ENCODE results near the gene CAB39L.
A peak's percentile ranks its signal among the peaks of the same experiment; 100 is the strongest.

Gene CAB39L

DNA sequence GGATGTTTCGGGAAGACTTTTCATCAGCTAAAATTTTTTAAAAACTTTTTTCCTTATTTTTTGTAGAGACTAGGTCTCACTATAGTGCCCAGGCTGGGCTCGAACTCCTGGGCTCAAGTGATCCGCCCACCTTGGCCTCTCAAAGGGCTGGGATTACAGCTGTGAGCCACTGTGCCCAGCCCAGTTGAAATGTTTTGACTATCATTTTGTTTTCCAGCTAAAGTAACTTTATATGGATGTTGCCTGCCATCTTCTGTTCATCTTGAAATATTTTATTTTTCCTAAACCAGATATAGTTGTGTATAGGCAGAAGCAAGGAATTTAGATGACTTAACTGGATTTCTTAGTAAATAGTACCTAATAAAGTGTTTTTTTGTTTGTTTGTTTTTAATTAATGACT is 7.0 kb downstream of the CAB39L start:
- H3K4me3 ChIP-seq (ENCODE audit: control insufficient read depth, low read depth, low read length), result no peak overlapping the region
- no peak for DNase-seq (ENCODE audit: low read depth)

DNA sequence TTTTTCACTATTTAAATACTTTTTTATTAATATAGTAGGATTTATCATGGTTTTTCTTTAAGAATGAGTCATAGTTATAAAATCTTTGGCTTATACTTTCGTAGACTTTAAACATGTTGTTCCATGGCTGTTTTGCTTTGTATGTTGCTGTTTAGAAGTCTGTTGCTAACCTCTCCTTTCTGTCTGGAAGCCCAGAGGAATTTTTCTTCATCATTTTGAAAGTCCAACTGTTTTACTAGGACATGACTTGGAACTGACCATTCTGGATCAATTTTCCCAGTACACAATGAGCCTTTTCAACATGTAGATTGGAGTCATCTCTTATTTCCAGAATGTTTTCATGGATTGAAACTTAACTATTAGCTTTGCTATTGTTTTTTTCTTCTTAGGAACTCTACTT is 7.9 kb downstream of the CAB39L start:
- no peak for DNase-seq (ENCODE audit: low read depth)
- TF ChIP-seq, protein P1, sequence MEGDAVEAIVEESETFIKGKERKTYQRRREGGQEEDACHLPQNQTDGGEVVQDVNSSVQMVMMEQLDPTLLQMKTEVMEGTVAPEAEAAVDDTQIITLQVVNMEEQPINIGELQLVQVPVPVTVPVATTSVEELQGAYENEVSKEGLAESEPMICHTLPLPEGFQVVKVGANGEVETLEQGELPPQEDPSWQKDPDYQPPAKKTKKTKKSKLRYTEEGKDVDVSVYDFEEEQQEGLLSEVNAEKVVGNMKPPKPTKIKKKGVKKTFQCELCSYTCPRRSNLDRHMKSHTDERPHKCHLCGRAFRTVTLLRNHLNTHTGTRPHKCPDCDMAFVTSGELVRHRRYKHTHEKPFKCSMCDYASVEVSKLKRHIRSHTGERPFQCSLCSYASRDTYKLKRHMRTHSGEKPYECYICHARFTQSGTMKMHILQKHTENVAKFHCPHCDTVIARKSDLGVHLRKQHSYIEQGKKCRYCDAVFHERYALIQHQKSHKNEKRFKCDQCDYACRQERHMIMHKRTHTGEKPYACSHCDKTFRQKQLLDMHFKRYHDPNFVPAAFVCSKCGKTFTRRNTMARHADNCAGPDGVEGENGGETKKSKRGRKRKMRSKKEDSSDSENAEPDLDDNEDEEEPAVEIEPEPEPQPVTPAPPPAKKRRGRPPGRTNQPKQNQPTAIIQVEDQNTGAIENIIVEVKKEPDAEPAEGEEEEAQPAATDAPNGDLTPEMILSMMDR (IDR thresholded peaks at IDR 0.05; ENCODE audit: control insufficient read depth, insufficient read depth, low read depth, low read length, missing control alignments), result no peak
- no peak overlapping the region for H3K4me3 ChIP-seq (ENCODE audit: control insufficient read depth, low read depth, low read length)

More for the DNA sequence above, 7.0 kb downstream of the CAB39L start:
- TF ChIP-seq, protein P1 (IDR thresholded peaks at IDR 0.05; ENCODE audit: control insufficient read depth, insufficient read depth, low read depth, low read length, missing control alignments), result peak; percentile 21

DNA sequence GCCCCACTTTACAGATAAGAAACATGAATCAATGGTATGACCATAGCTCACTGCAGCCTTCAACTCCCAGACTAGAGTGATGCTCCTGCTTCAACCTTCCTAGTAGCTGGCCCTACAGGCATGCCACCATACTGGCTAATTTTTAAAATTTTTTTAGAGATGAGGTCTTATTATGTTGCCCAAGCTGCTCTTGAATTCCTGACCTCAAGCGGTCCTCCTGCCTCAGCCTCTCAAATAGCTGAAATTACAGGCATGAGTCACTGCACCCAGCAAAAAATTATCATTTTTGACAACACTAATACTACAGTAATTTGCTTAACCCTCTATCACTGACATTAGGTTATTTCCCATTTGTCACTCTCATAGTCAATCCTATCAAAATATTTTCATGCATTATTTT is 14.7 kb downstream of the CAB39L start:
- no peak for DNase-seq (ENCODE audit: low read depth)
- no peak overlapping the region for H3K4me3 ChIP-seq (ENCODE audit: control insufficient read depth, low read depth, low read length)
- TF ChIP-seq, protein P1 (IDR thresholded peaks at IDR 0.05; ENCODE audit: control insufficient read depth, insufficient read depth, low read depth, low read length, missing control alignments), result no peak

DNA sequence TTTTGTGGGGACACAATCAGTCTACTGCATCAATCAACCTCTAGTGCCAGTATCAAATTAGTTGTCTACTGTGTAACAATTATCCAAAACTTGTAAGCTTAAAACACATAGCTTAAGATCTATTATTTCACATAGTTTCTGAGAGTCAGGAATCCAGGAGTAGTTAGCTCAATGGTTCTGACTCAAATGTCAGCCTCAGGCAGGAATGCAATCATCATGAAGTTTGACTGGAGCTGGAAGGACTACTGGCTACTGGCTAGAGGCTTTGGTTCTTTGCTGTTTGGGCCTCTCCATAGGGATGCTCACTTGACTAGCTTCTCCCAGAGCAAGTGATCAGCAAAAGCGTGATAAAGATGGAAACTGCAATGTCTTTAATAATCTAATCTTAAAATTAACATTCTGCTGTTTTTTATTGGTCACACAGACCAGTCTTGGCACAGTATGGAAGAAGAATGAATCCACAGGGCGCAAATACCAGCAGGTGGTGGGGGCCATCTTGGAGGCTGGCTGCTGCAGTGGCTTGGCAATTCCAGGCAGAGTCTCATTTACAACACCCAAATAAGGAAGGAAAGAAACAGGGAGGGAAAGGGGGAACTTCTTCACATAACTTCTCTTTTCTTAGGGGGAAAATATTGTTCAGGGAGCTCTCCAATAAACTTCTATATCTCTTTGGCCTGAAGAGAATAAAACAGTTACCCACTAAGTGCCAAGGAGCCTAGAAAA is 15.7 kb downstream of the CAB39L start:
- TF ChIP-seq, protein P1 (IDR thresholded peaks at IDR 0.05; ENCODE audit: control insufficient read depth, insufficient read depth, low read depth, low read length, missing control alignments), result no peak
- no peak for DNase-seq (ENCODE audit: low read depth)
- no peak overlapping the region for H3K4me3 ChIP-seq (ENCODE audit: control insufficient read depth, low read depth, low read length)

DNA sequence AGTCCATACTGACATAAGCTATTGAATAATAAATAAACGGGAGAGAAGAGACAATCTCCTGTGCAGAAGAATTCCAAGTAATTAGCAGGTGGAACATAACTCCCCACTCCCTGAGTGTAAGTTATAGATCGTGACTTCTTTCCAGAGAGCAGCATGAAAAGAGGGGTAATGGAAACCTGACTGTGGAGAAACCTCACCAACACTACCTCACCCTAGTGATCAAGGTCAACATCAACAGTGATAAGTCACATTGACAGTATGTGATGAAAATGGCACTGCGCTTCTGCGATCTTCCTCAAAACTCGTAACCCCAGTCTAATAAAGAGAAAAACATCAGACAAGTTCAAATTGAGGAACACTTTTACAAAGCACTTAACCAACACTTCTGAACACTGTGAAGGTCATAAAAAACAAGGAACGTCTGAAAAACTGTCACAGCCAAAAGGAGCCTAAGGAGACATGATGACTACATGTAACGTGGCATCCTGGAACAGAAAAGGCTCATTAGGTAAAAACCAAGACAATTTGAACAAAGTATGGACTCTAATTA is 19.8 kb downstream of the CAB39L start:
- TF ChIP-seq, protein P1 (IDR thresholded peaks at IDR 0.05; ENCODE audit: control insufficient read depth, insufficient read depth, low read depth, low read length, missing control alignments), result no peak
- no peak for DNase-seq (ENCODE audit: low read depth)

DNA sequence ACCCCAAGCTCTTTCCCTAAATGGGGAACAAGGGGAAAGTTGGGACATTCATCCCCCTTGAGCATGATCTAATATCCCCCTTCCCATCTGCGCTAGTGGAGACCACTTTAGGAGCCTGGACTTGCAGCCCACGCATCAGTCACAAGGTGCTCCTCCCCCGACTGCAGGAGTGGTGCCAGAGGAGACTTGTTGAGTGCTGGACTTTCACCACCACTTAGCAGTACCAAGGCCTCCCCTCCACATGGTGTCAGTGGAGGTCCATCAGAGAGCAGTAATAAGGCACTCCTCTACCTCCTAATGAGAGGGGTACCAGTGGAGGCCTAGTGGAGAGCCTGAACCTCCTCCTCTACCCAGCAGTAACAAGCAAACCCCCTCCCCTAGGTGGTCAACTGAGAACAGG is 22.5 kb downstream of the CAB39L start:
- TF ChIP-seq, protein P1 (IDR thresholded peaks at IDR 0.05; ENCODE audit: control insufficient read depth, insufficient read depth, low read depth, low read length, missing control alignments), result no peak
- H3K4me3 ChIP-seq (ENCODE audit: control insufficient read depth, low read depth, low read length), result no peak overlapping the region
- no peak for DNase-seq (ENCODE audit: low read depth)

More for the DNA sequence above, 19.8 kb downstream of the CAB39L start:
- H3K4me3 ChIP-seq (ENCODE audit: control insufficient read depth, low read depth, low read length), result no peak overlapping the region

Measured in AG09309 (cell line).